Parathyroid adenoma (tissue), 2 donors: ENCODE data around the gene TECPR1.

Experiments
- H2AFZ ChIP-seq: fragments of 300-600 bp; sonication (generic); one replicate; pipeline ENCODE4 v1.7.0; 2017; ENCODE audit warnings: antibody characterized with exemption, mild to moderate bottlenecking
- H3K27ac ChIP-seq: fragments of 300-600 bp; sonication (generic); one replicate; pipeline ENCODE4 v1.7.0; 2017
- H3K27me3 ChIP-seq: fragments of 300-600 bp; sonication (generic); one replicate; pipeline ENCODE4 v1.7.0; 2017; ENCODE audit warnings: low read length; ENCODE audit not compliant: control insufficient read depth, insufficient read depth
- H3K36me3 ChIP-seq: fragments of 300-600 bp; sonication (generic); one replicate; pipeline ENCODE4 v1.7.0; 2017; ENCODE audit warnings: low read length; ENCODE audit not compliant: control insufficient read depth, insufficient read depth
- H3K4me1 ChIP-seq: fragments of 300-600 bp; sonication (generic); one replicate; pipeline ENCODE4 v1.7.0; 2017; ENCODE audit warnings: control low read depth
- H3K4me2 ChIP-seq: fragments of 300-600 bp; sonication (generic); one replicate; pipeline ENCODE4 v1.7.0; 2017; ENCODE audit warnings: low read length
- H3K4me3 ChIP-seq: fragments of 300-600 bp; sonication (generic); one replicate; pipeline ENCODE4 v1.7.0; 2017; ENCODE audit warnings: low read depth, low read length
- H3K79me2 ChIP-seq: fragments of 300-600 bp; sonication (generic); one replicate; pipeline ENCODE4 v1.7.0; 2017; ENCODE audit warnings: control low read depth
- H3K9ac ChIP-seq: fragments of 300-600 bp; sonication (generic); one replicate; pipeline ENCODE4 v1.7.0; 2017; ENCODE audit warnings: mild to moderate bottlenecking
- H3K9me3 ChIP-seq: fragments of 300-600 bp; sonication (generic); one replicate; pipeline ENCODE4 v1.7.0; 2017; ENCODE audit warnings: low read length; ENCODE audit not compliant: control insufficient read depth
- CTCF ChIP-seq: fragments of 300-600 bp; sonication (generic); IDR thresholded peaks from one replicate; pipeline ENCODE4 v1.7.0; 2017; ENCODE audit warnings: antibody characterized with exemption, mild to moderate bottlenecking
- donor health status: primary hyperparathyroidism.

TECPR1 gene

GRCh38 chr7:98286701-98287485 lies 34.9 kb upstream of the TECPR1 start:
- Histone ChIP-seq H3K36me3 (no peaks in the 10 kb centered on the region), H3K27me3 (no peaks in the 10 kb centered on the region), H3K4me1 (peaks cover 6% of the 10 kb centered on the region), H3K27ac (no peak overlapping the region), H3K9ac (no peak overlapping the region), H3K4me3 (no peak overlapping the region), H2AFZ (no peak overlapping the region), H3K9me3 (no peaks in the 10 kb centered on the region), H3K4me2 (no peak overlapping the region), H3K79me2 (peaks cover 21% of the 10 kb centered on the region)
- TF ChIP-seq CTCF = no peak

- peaks cover 6% of the 10 kb centered on the region for H3K4me1 ChIP-seq
- no peak overlapping the region for H3K4me2 ChIP-seq
- no peak overlapping the region for H3K27ac ChIP-seq
- H3K4me3 ChIP-seq = no peak overlapping the region
- TF ChIP-seq CTCF = no peak
- H3K79me2 ChIP-seq = peaks cover 21% of the 10 kb centered on the region
- H3K27me3 ChIP-seq = no peaks in the 10 kb centered on the region
- H3K9ac ChIP-seq = no peak overlapping the region
- H3K9me3 ChIP-seq = no peaks in the 10 kb centered on the region
- no peak overlapping the region for H2AFZ ChIP-seq
- H3K36me3 ChIP-seq = no peaks in the 10 kb centered on the region
These were observed 34.1 kb upstream of the TECPR1 start for GRCh38 chr7:98286093-98286539.

- Histone ChIP-seq H3K36me3 (no peaks in the 10 kb centered on the region), H3K4me2 (peak overlapping the region; percentile 82), H3K9ac (no peak overlapping the region), H3K27me3 (no peaks in the 10 kb centered on the region), H3K9me3 (no peaks in the 10 kb centered on the region), H3K79me2 (peaks cover 21% of the 10 kb centered on the region), H3K4me3 (peak overlapping the region; percentile 27), H2AFZ (no peak overlapping the region), H3K4me1 (peaks cover 8% of the 10 kb centered on the region), H3K27ac (peak overlapping the region; percentile 32)
- no peak for TF ChIP-seq CTCF
These were observed 33.4 kb upstream of the TECPR1 start for GRCh38 chr7:98285157-98286092.

GRCh38 chr7:98284335-98285036 lies 32.5 kb upstream of the TECPR1 start:
- peak overlapping the region; percentile 82 for H3K4me2 ChIP-seq
- no peaks in the 10 kb centered on the region for H3K36me3 ChIP-seq
- peaks cover 21% of the 10 kb centered on the region for H3K79me2 ChIP-seq
- no peak overlapping the region for H3K9ac ChIP-seq
- no peak overlapping the region for H2AFZ ChIP-seq
- H3K4me1 ChIP-seq = peaks cover 15% of the 10 kb centered on the region
- no peaks in the 10 kb centered on the region for H3K9me3 ChIP-seq
- TF ChIP-seq CTCF = no peak
- peak overlapping the region; percentile 86 for H3K4me3 ChIP-seq
- peak overlapping the region; percentile 36 for H3K27ac ChIP-seq
- H3K27me3 ChIP-seq = no peaks in the 10 kb centered on the region
